ENCODE measurements around the gene SRSF10. TPM values are rescaled to one million over a fixed set of nuclear protein-coding genes. Genes with fewer than 3 reads are reported as not detected.
"Not testable (repeated sequence)": the region's sequence is repeated elsewhere in the genome, so short reads cannot be mapped to it uniquely, and the experiment has no call there.

Gene SRSF10
- total RNA-seq, 2 donors from 2014 or later, result 61.5 to 89.7 TPM

DNA sequence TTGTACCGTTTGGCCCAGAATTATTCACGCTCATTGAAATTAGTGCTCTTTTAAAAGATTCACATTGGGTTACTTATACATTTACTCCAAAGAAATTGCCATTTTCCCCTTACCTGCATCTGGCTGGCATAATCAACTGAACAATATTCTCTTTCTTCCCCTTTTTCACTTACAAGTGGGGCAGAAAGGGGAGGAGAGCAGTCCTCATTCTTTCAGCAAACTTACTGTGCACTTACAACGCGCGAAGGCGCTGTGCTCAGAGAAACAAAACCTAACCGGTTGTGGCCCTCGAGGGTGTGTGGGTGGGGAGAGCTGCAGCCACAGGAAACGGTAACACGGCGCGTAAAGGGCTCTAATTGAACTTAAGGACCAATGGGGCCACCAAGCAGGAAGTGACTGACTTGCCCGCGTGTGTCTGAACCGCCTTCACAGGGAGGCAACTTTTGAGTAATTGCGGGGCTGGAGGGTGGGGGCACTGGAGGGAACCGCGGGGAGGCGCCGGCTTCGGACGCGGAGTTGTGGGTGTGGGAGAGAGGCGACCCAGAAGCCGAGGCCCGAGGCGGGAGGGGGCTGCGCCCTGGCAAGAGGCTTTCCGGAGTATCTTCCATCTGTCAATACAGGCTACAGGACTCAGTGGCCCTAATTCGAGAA lies 21.2 kb downstream of the SRSF10 start:
- H3K27ac ChIP-seq, result peak overlapping the region; percentile 97 to 99 (median 99)
- intact Hi-C loops (cut with DNase I), result no loop called here
- ATAC-seq (peak; percentile 57), DNase-seq (peak; percentile 71 to 93 (median 81))
- no peak for TF ChIP-seq POLR2A (IDR thresholded peaks at IDR 0.05)
- TF ChIP-seq, protein P1, sequence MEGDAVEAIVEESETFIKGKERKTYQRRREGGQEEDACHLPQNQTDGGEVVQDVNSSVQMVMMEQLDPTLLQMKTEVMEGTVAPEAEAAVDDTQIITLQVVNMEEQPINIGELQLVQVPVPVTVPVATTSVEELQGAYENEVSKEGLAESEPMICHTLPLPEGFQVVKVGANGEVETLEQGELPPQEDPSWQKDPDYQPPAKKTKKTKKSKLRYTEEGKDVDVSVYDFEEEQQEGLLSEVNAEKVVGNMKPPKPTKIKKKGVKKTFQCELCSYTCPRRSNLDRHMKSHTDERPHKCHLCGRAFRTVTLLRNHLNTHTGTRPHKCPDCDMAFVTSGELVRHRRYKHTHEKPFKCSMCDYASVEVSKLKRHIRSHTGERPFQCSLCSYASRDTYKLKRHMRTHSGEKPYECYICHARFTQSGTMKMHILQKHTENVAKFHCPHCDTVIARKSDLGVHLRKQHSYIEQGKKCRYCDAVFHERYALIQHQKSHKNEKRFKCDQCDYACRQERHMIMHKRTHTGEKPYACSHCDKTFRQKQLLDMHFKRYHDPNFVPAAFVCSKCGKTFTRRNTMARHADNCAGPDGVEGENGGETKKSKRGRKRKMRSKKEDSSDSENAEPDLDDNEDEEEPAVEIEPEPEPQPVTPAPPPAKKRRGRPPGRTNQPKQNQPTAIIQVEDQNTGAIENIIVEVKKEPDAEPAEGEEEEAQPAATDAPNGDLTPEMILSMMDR (IDR thresholded peaks at IDR 0.05), result peak in 4 of 7 experiments; percentile 15 to 44 (median 32)
- no peaks in the 10 kb centered on the region for H3K9me3 ChIP-seq
- peak overlapping the region; percentile 19 to 38 for H3K4me3 ChIP-seq
- peaks cover 0 to 1% of the 10 kb centered on the region in 2 donors for H3K36me3 ChIP-seq (replicated peaks in 1 of 2; ENCODE audit: insufficient read depth in 1 of 2, low read depth in 2 of 2)
- 2 to 3% methylated on average over 14 to 30 of the region's 30 CpGs for WGBS, 2 donors
- H3K27me3 ChIP-seq, result no peaks in the 10 kb centered on the region
- peaks cover 65% of the 10 kb centered on the region for H3K4me1 ChIP-seq

- Histone ChIP-seq H3K27ac (peak overlapping the region; percentile 97 to 99 (median 99)), H3K4me1 (peaks cover 63% of the 10 kb centered on the region)
- intact Hi-C loops (cut with DNase I), result not testable (repeated sequence)
Measured at GRCh38 chr1:23958040-23958809, 21.9 kb downstream of the SRSF10 start.

GRCh38 chr1:23957096-23957495 lies 23.0 kb downstream of the SRSF10 start:
- WGBS, 2 donors, result 15 to 16% methylated on average over 7 of the region's 7 CpGs
- ATAC-seq, result peak; percentile 30
- DNase-seq, result peak; percentile 73 to 87 (median 86)
- no peaks in the 10 kb centered on the region for H3K9me3 ChIP-seq
- H3K4me3 ChIP-seq, result no peak overlapping the region
- intact Hi-C loops (cut with DNase I), result no loop called here
- no peaks in the 10 kb centered on the region for H3K36me3 ChIP-seq (replicated peaks in 1 of 2; ENCODE audit: insufficient read depth in 1 of 2, low read depth in 2 of 2)
- peaks cover 59% of the 10 kb centered on the region for H3K4me1 ChIP-seq
- no peaks in the 10 kb centered on the region for H3K27me3 ChIP-seq
- peak overlapping the region; percentile 26 to 99 (median 99) for H3K27ac ChIP-seq
- no peak for TF ChIP-seq POLR2A (IDR thresholded peaks at IDR 0.05)
- TF ChIP-seq, protein P1 (IDR thresholded peaks at IDR 0.05), result no peak

More at GRCh38 chr1:23958040-23958809, 21.9 kb downstream of the SRSF10 start:
- not testable (repeated sequence) for DNase-seq; H3K4me3 ChIP-seq; H3K27me3 ChIP-seq; H3K36me3 ChIP-seq (replicated peaks in 1 of 2; ENCODE audit: insufficient read depth in 1 of 2, low read depth in 2 of 2); ATAC-seq; H3K9me3 ChIP-seq
- 42 to 66% methylated on average over 19 of the region's 19 CpGs for WGBS, 2 donors

DNA sequence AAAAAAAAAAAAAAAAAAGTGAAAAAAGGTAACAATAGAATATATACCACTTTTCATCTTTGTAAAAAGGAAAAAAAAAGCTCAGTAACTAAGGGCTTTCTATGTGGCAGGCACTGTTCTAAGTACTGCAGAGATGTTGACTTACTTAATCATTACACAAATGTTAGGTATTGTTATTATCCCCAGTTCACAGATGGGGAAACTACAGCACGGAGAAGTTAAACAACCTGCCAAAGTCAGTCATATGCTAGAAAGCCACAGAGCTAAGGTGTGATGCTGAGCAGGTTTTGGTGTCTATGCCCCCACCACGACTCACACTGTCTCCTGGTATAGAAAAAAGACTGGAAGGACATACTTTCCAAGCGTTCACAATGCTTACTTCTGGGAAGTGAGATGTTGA lies 27.1 kb downstream of the SRSF10 start:
- TF ChIP-seq, protein P1 (IDR thresholded peaks at IDR 0.05), result no peak
- no peak for TF ChIP-seq POLR2A (IDR thresholded peaks at IDR 0.05)
- ATAC-seq (no peak), DNase-seq (peak in 1 of 4 donors; percentile 16)
- Histone ChIP-seq H3K9me3 (no peaks in the 10 kb centered on the region), H3K27ac (peak overlapping the region in 1 of 4 donors; percentile 51), H3K27me3 (no peaks in the 10 kb centered on the region), H3K36me3 (replicated peaks in 1 of 2; ENCODE audit: insufficient read depth in 1 of 2, low read depth in 2 of 2) (no peaks in the 10 kb centered on the region), H3K4me1 (peaks cover 35% of the 10 kb centered on the region), H3K4me3 (no peak overlapping the region)
- intact Hi-C loops (cut with DNase I), result no loop called here
- WGBS, 2 donors, result 46 to 59% methylated on average over 3 of the region's 3 CpGs

DNA sequence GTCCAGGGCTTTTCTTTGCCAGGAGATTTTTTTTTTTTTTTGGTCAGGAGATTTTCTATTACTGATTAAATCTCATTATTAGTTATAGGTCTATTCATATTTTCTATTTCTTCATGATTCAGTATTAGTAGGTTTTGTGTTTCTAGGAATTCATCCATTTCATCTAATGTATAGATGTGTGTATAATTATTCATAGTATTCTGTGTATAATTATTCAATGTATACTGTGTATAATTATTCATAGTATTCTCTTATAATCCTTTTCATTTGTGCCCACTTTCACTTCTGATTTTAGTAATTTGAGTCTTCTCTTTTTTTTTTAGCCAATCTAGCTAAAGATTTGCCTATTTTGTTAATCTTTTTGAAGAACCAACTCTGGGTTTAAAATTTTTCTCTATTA lies 32.8 kb downstream of the SRSF10 start:
- Histone ChIP-seq H3K27ac (no peak overlapping the region), H3K9me3 (no peaks in the 10 kb centered on the region), H3K36me3 (replicated peaks in 1 of 2; ENCODE audit: insufficient read depth in 1 of 2, low read depth in 2 of 2) (no peaks in the 10 kb centered on the region), H3K27me3 (no peaks in the 10 kb centered on the region), H3K4me3 (no peak overlapping the region), H3K4me1 (no peaks in the 10 kb centered on the region)
- TF ChIP-seq, protein P1 (IDR thresholded peaks at IDR 0.05), result no peak
- no peak for TF ChIP-seq POLR2A (IDR thresholded peaks at IDR 0.05)
- DNase-seq (no peak), ATAC-seq (no peak)
- intact Hi-C loops (cut with DNase I), result no loop called here

Data from body of pancreas (tissue), 4 donors.